HCT116 (cell line): Measurements from ENCODE around the gene FNDC3B. TPM values are rescaled to one million over a fixed set of nuclear protein-coding genes. Genes with fewer than 3 reads are reported as not detected.

Source experiments
- ATAC-seq: fragments of 200-7000 bp; cut with Tn5 transposase; 2 replicates; pipeline ENCODE4 v1.9.1; 2020; ENCODE audit warnings: mild to moderate bottlenecking, moderate library complexity
- BruUV-seq: library from RNA; stranded (reverse); fragments of 400-500 nt; replicated peaks from 2 replicates; lab custom pipeline; 2021; lab: Mats Ljungman, UMichigan
- CTCF ChIA-PET: fragments of 300-600 bp; sonication (Branson Sonifier 250); formaldehyde crosslinking; loops from one replicate; lab custom pipeline; 2021; ENCODE audit warnings: antibody characterized with exemption; lab: Charles Lee
- POLR2A ChIA-PET: fragments of 300-600, 350-600 bp; sonication (Branson Sonifier 250); formaldehyde crosslinking; loops from one replicate; lab custom pipeline; 2021; ENCODE audit warnings: antibody characterized with exemption; lab: Charles Lee
- RAD21 ChIA-PET, 2 experiments: fragments of 300-600 bp; sonication (Branson Sonifier 250); formaldehyde crosslinking; loops; one replicate each; lab custom pipeline; 2023; ENCODE audit warnings: low total read pairs in 2 of 2; ENCODE audit not compliant: uncharacterized antibody in 2 of 2, unreplicated experiment in 2 of 2, low non-redundant PET in 1 of 2; lab: Charles Lee
- DNase-seq: peaks from one replicate; pipeline ENCODE4 v3.0.0-alpha.2; 2010; ENCODE audit warnings: low read depth, low spot score
- H2AFZ ChIP-seq: fragments of 200-600 bp; shearing (Covaris generic), sonication (generic); 2 replicates; pipeline ENCODE4 v1.6.1; 2017; ENCODE audit warnings: low read depth, mixed run types, mixed read lengths, antibody characterized with exemption, low read length; ENCODE audit not compliant: poor library complexity, severe bottlenecking
- H3K27ac ChIP-seq: 2 replicates; pipeline ENCODE4 v1.5.1; 2012; ENCODE audit warnings: low read depth, low read length
- H3K27me3 ChIP-seq: fragments of 200-600 bp; sonication (generic); 2 replicates; pipeline ENCODE4 v1.6.1; 2016; ENCODE audit warnings: mixed run types, low read length, mixed read lengths; ENCODE audit not compliant: insufficient read depth
- H3K36me3 ChIP-seq, 2 experiments: fragments of 200-500 bp in 1 of 2; fragments of 200-600 bp in 1 of 2; sonication (Bioruptor generic) in 1 of 2; sonication (generic) in 1 of 2; 2 replicates each; pipeline versions ENCODE4 v1.5.1 to v1.6.1; 2014 to 2016; ENCODE audit warnings: low read length in 2 of 2, inconsistent platforms in 1 of 2, mixed read lengths in 1 of 2, mixed run types in 1 of 2; ENCODE audit not compliant: insufficient read depth in 2 of 2, control insufficient read depth in 1 of 2
- H3K4me1 ChIP-seq, 2 experiments: fragments of 200-600 bp in 1 of 2; sonication (generic) in 1 of 2; 2 replicates each; pipeline versions ENCODE4 v1.5.1 to v1.6.1; 2012 to 2017; ENCODE audit warnings: low read length in 2 of 2, inconsistent platforms in 1 of 2, mild to moderate bottlenecking in 1 of 2, mixed read lengths in 1 of 2, mixed run types in 1 of 2, moderate library complexity in 1 of 2; ENCODE audit not compliant: insufficient read depth in 2 of 2, control insufficient read depth in 1 of 2
- H3K4me2 ChIP-seq: fragments of 200-600 bp; sonication (generic); 2 replicates; pipeline ENCODE4 v1.6.1; 2017; ENCODE audit warnings: mixed run types, low read length, mixed read lengths
- H3K4me3 ChIP-seq, 2 experiments: fragments of 200-600 bp in 1 of 2; sonication (generic) in 1 of 2; replicated peaks in 1 of 2; 2 replicates each; pipeline ENCODE4 v1.5.1; 2011 to 2016; ENCODE audit warnings: low read length in 2 of 2, control low read depth in 1 of 2, low read depth in 1 of 2, mild to moderate bottlenecking in 1 of 2, mixed read lengths in 1 of 2, mixed run types in 1 of 2
- H3K79me2 ChIP-seq: fragments of 200-600 bp; sonication (generic); 2 replicates; pipeline ENCODE4 v1.6.1; 2017; ENCODE audit warnings: mild to moderate bottlenecking, mixed run types, low read length, moderate library complexity, mixed read lengths; ENCODE audit not compliant: insufficient read depth
- H3K9ac ChIP-seq: fragments of 200-600 bp; sonication (generic); 2 replicates; pipeline ENCODE4 v1.6.1; 2016; ENCODE audit warnings: low read length, mixed read lengths
- H3K9me2 ChIP-seq: fragments of 200-600 bp; sonication (generic), shearing (Covaris generic); 2 replicates; pipeline ENCODE4 v1.6.1; 2017; ENCODE audit warnings: mixed run types, mild to moderate bottlenecking, moderate library complexity; ENCODE audit not compliant: insufficient read depth
- H3K9me3 ChIP-seq, 2 experiments: fragments of 200-500 bp in 1 of 2; fragments of 200-600 bp in 1 of 2; sonication (Bioruptor generic) in 1 of 2; sonication (generic) in 1 of 2; 2 replicates each; pipeline ENCODE4 v1.6.1; 2014 to 2017; ENCODE audit warnings: low read length in 2 of 2, mixed read lengths in 2 of 2, inconsistent platforms in 1 of 2, low read depth in 1 of 2, mild to moderate bottlenecking in 1 of 2, mixed run types in 1 of 2, moderate library complexity in 1 of 2; ENCODE audit not compliant: control insufficient read depth in 1 of 2, insufficient read depth in 1 of 2
- H4K20me1 ChIP-seq: fragments of 200-600 bp; sonication (generic), shearing (Covaris generic); 2 replicates; pipeline ENCODE4 v1.6.1; 2017; ENCODE audit warnings: mixed run types, mild to moderate bottlenecking, moderate library complexity; ENCODE audit not compliant: insufficient read depth
- CBX3 ChIP-seq: IDR thresholded peaks from 2 replicates; pipeline ENCODE4 v1.6.1; 2012; ENCODE audit warnings: low read depth
- CEBPB ChIP-seq: IDR thresholded peaks from 2 replicates; pipeline ENCODE4 v1.6.1; 2012; ENCODE audit warnings: low read depth
- EGR1 ChIP-seq: IDR thresholded peaks from 2 replicates; pipeline ENCODE4 v1.6.1; 2012; ENCODE audit warnings: low read depth
- ELF1 ChIP-seq: IDR thresholded peaks from 2 replicates; pipeline ENCODE4 v1.6.1; 2012; ENCODE audit warnings: low read depth, borderline replicate concordance
- EZH2phosphoT487 ChIP-seq: fragments of 200-600 bp; IDR thresholded peaks from 2 replicates; pipeline ENCODE4 v1.6.1; 2018; ENCODE audit warnings: antibody characterized with exemption, borderline replicate concordance
- FOSL1 ChIP-seq: IDR thresholded peaks from 2 replicates; pipeline ENCODE4 v1.6.1; 2012; ENCODE audit warnings: low read depth
- JUND ChIP-seq: IDR thresholded peaks from 2 replicates; pipeline ENCODE4 v1.6.1; 2012
- POLR2AphosphoS5 ChIP-seq: IDR thresholded peaks from 2 replicates; pipeline ENCODE4 v1.6.1; 2011; ENCODE audit warnings: mild to moderate bottlenecking, low read depth, low read length, moderate library complexity
- RAD21 ChIP-seq: IDR thresholded peaks from 2 replicates; pipeline ENCODE4 v1.6.1; 2012; ENCODE audit warnings: low read depth, mild to moderate bottlenecking
- SRF ChIP-seq: IDR thresholded peaks from 2 replicates; pipeline ENCODE4 v1.6.1; 2012; ENCODE audit warnings: low read depth
- TCF7L2 ChIP-seq: IDR thresholded peaks from 2 replicates; pipeline ENCODE4 v1.7.0; 2011; ENCODE audit warnings: borderline replicate concordance, inconsistent platforms; ENCODE audit not compliant: insufficient read depth, insufficient read length; ENCODE audit errors: extremely low read depth
- ZFX ChIP-seq: fragments of 450-650 bp; IDR thresholded peaks from 2 replicates; pipeline ENCODE4 v1.6.1; 2017
- ZNF274 ChIP-seq: fragments of 200-500 bp; sonication (Bioruptor generic); IDR thresholded peaks from 2 replicates; pipeline ENCODE4 v1.6.1; 2014; ENCODE audit warnings: mild to moderate bottlenecking, low read depth, low read length, inconsistent platforms
- intact Hi-C: fragments of 100-400 bp; cut with micrococcal nuclease; formaldehyde crosslinking; loops from 2 replicates; pipeline ENCODE4 v1.10.0; 2022
- total RNA-seq: library from RNA; stranded (reverse); gene quantifications from one replicate; pipeline ENCODE4 v1.2.1, GENCODE V29; 2021; ENCODE audit not compliant: unreplicated experiment
- TF ChIP-seq, protein P1 (sequence below): IDR thresholded peaks from 2 replicates; pipeline ENCODE4 v1.6.1; 2011; ENCODE audit warnings: mild to moderate bottlenecking, low read length, moderate library complexity; ENCODE audit not compliant: insufficient replicate concordance; ENCODE audit errors: extremely low read depth
- TF ChIP-seq, protein P2 (sequence below): IDR thresholded peaks from 2 replicates; pipeline ENCODE4 v1.6.1; 2012
- TF ChIP-seq, protein P3 (sequence below): IDR thresholded peaks from 2 replicates; pipeline ENCODE4 v1.6.1; 2012
- TF ChIP-seq, protein P4 (sequence below): IDR thresholded peaks from 2 replicates; pipeline ENCODE4 v1.6.1; 2012; ENCODE audit warnings: low read depth

Gene FNDC3B
- total RNA-seq, 1 experiment from 2014 or later = 45.7 TPM

DNA sequence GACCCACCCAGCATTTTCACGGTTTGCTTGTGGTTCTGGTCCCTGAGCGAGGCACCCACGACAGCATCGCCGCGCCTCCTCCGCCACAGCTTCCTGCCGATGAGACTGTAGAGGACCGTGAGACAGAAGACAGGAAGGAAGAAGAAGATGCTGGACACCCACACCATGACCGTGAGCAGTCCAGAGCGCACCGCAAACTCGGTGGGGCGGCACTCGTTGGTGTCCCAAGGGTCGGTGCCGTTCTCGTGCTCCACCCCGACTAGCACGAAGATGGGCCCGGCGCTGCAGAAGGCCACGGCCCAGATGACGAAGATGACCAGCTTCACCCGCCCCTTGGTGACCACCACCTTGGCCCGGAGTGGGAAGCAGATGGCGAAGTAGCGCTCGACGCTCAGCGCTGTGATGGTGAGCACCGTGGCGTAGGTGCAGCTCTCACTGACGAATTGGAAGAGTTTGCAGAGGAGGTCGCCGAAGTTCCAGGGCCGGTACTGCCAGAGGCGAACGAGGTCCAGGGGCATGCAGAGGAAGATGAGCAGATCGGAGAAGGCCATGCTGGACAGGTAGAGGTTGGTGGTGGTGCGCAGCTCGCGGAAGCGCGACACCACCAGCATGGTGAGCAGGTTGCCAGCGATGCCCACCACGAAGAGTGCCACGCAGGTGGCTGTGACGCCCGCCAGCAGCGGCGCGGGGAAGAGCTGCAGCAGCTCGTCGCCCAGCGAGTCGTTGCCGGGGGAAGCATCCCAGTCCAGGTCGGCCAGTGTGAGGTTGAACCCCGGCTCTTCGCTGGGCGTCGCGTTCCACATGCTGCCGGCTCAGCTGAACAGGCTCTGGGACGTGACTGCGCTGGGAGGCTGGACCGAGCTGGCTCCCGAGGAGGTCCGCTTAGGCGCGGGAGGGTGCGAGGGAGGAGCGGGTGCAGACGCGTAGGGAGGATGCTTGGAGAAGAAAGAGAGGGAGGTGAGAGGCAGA lies 408.5 kb downstream of the FNDC3B start, which contains the start of gene GHSR:
Gene GHSR (minus strand): TSS at position 846 of the 969 bp plus-strand sequence. CDS start 43 bp downstream, at position 803.
- Histone ChIP-seq H2AFZ (no peak within 1 kb of the TSS), H3K9me3 (no peaks in the 10 kb centered on the region), H3K9ac (no peak within 1 kb of the TSS), H3K4me2 (no peak within 1 kb of the TSS), H3K36me3 (no peaks in the 10 kb centered on the region), H3K27ac (no peak within 1 kb of the TSS), H3K4me1 (no peaks in the 10 kb centered on the region), H3K27me3 (no peaks in the 10 kb centered on the region), H3K9me2 (no peaks in the 10 kb centered on the region)
- ChIA-PET RAD21 (no interaction called here), CTCF (no interaction called here)
- ATAC-seq (no peak), DNase-seq (no peak)
- TF ChIP-seq TCF7L2 (no peak), JUND (no peak), SRF (no peak), CBX3 (no peak), CEBPB (no peak), POLR2AphosphoS5 (no peak), ZNF274 (no peak), RAD21 (no peak), ZFX (no peak), EZH2phosphoT487 (no peak), ELF1 (no peak), FOSL1 (no peak), EGR1 (no peak)
- TF ChIP-seq, protein P1, sequence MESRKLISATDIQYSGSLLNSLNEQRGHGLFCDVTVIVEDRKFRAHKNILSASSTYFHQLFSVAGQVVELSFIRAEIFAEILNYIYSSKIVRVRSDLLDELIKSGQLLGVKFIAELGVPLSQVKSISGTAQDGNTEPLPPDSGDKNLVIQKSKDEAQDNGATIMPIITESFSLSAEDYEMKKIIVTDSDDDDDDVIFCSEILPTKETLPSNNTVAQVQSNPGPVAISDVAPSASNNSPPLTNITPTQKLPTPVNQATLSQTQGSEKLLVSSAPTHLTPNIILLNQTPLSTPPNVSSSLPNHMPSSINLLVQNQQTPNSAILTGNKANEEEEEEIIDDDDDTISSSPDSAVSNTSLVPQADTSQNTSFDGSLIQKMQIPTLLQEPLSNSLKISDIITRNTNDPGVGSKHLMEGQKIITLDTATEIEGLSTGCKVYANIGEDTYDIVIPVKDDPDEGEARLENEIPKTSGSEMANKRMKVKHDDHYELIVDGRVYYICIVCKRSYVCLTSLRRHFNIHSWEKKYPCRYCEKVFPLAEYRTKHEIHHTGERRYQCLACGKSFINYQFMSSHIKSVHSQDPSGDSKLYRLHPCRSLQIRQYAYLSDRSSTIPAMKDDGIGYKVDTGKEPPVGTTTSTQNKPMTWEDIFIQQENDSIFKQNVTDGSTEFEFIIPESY = no peak
- TF ChIP-seq, protein P2, sequence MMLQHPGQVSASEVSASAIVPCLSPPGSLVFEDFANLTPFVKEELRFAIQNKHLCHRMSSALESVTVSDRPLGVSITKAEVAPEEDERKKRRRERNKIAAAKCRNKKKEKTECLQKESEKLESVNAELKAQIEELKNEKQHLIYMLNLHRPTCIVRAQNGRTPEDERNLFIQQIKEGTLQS = no peak
- TF ChIP-seq, protein P3, sequence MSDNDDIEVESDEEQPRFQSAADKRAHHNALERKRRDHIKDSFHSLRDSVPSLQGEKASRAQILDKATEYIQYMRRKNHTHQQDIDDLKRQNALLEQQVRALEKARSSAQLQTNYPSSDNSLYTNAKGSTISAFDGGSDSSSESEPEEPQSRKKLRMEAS = no peak
- TF ChIP-seq, protein P4, sequence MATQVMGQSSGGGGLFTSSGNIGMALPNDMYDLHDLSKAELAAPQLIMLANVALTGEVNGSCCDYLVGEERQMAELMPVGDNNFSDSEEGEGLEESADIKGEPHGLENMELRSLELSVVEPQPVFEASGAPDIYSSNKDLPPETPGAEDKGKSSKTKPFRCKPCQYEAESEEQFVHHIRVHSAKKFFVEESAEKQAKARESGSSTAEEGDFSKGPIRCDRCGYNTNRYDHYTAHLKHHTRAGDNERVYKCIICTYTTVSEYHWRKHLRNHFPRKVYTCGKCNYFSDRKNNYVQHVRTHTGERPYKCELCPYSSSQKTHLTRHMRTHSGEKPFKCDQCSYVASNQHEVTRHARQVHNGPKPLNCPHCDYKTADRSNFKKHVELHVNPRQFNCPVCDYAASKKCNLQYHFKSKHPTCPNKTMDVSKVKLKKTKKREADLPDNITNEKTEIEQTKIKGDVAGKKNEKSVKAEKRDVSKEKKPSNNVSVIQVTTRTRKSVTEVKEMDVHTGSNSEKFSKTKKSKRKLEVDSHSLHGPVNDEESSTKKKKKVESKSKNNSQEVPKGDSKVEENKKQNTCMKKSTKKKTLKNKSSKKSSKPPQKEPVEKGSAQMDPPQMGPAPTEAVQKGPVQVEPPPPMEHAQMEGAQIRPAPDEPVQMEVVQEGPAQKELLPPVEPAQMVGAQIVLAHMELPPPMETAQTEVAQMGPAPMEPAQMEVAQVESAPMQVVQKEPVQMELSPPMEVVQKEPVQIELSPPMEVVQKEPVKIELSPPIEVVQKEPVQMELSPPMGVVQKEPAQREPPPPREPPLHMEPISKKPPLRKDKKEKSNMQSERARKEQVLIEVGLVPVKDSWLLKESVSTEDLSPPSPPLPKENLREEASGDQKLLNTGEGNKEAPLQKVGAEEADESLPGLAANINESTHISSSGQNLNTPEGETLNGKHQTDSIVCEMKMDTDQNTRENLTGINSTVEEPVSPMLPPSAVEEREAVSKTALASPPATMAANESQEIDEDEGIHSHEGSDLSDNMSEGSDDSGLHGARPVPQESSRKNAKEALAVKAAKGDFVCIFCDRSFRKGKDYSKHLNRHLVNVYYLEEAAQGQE = no peak
- TF ChIP-seq, all 23 proteins: peak for 0
- no TSS peak for BruUV-seq
- intact Hi-C loops = no loop called here
- no peaks in the 10 kb centered on the region for H4K20me1 ChIP-seq
- POLR2A ChIA-PET = no interaction called here
- H3K4me3 ChIP-seq = no peak within 1 kb of the TSS
- no peaks in the 10 kb centered on the region for H3K79me2 ChIP-seq
